ENCODE data around the gene FCHO1. TPM values are rescaled to one million over a fixed set of nuclear protein-coding genes. Genes with fewer than 3 reads are reported as not detected.

FCHO1 gene, protein sequence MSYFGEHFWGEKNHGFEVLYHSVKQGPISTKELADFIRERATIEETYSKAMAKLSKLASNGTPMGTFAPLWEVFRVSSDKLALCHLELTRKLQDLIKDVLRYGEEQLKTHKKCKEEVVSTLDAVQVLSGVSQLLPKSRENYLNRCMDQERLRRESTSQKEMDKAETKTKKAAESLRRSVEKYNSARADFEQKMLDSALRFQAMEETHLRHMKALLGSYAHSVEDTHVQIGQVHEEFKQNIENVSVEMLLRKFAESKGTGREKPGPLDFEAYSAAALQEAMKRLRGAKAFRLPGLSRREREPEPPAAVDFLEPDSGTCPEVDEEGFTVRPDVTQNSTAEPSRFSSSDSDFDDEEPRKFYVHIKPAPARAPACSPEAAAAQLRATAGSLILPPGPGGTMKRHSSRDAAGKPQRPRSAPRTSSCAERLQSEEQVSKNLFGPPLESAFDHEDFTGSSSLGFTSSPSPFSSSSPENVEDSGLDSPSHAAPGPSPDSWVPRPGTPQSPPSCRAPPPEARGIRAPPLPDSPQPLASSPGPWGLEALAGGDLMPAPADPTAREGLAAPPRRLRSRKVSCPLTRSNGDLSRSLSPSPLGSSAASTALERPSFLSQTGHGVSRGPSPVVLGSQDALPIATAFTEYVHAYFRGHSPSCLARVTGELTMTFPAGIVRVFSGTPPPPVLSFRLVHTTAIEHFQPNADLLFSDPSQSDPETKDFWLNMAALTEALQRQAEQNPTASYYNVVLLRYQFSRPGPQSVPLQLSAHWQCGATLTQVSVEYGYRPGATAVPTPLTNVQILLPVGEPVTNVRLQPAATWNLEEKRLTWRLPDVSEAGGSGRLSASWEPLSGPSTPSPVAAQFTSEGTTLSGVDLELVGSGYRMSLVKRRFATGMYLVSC
- total RNA-seq: 0.53 TPM
- polyA plus RNA-seq (ENCODE audit: insufficient read depth in 1 of 8, insufficient read length in 8 of 8, low replicate concordance in 1 of 8): 1 to 10 TPM in 1 of 8 donors, under 1 TPM in 7; 0.38 to 1.3 (median 0.76) TPM
- long read RNA-seq, donor 1: 0 reads
- long read RNA-seq, donor 2: 0 reads
- long read RNA-seq, donor 3: 0 reads
- long read RNA-seq, donor 4: 0 reads
- long read RNA-seq, donor 5: 0 reads
- long read RNA-seq, donor 6: 0 reads
- long read RNA-seq, donor 7: 0 reads
- long read RNA-seq, donor 8: 0 reads
- long read RNA-seq, donor 9: 0 reads
- long read RNA-seq, donor 10: 0 reads
- long read RNA-seq, donor 11: 0 reads

DNA sequence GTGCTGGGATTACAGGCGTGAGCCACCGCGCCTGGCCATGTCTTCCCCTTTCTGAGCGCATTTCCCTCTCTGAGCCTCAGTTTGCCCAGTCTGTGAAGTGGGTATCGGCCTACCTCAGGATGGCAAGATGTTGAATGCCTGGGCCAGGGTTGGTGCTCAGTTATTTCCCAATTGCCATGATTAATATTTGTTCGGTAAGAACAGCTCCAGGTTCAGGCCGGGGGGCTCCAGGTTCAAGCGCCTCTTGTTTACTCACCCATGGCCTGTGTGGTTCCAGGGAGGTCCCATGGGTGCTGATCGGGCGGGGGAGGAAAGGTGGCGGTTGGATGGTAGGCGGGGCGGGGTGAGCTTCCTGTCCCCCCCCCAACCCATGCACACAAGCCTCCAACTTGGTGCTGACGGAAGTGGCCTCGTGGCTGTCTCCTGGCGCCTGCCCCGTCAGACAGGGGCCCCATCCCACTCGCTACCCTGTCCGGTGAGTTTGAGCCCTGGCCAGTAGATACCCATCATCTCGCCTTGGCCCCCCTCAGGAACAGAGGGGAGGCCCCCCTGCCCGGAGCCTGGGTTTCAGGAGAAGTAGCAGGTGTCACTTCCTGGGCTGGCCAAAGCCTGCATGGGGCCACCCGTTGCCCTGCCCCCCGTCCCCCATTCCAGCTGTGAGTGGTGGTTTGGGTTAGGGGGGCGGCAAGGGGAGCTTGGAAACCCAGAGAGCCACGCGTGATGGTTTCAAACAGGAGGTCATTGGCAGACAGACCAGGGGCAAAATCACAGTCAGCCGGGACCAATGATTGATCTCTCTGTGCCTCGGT is at the start of gene FCHO1:
FCHO1 (plus strand) TSS at position 375 of the 809 bp plus-strand sequence. CDS start 3,688 bp downstream, outside the sequence.
- peaks cover 14% of the 10 kb centered on the region for H3K4me1 ChIP-seq (ENCODE audit: control insufficient read depth, insufficient read depth, low read length)
- no peaks in the 10 kb centered on the region for H3K9me3 ChIP-seq (replicated peaks; ENCODE audit: control insufficient read depth, low read depth, low read length)
- no peak within 1 kb of the TSS for H3K4me3 ChIP-seq (ENCODE audit: low read length)
- no peaks in the 10 kb centered on the region for H3K36me3 ChIP-seq (ENCODE audit: control insufficient read depth, insufficient read depth, low read length)
- no peak within 1 kb of the TSS for H3K27ac ChIP-seq (ENCODE audit: low read length)
- DNase-seq: no peak
- H3K27me3 ChIP-seq (ENCODE audit: control insufficient read depth, insufficient read depth, low read length): no peaks in the 10 kb centered on the region
- WGBS (ENCODE audit: insufficient coverage): 40% methylated on average over 11 of the region's 28 CpGs

DNA sequence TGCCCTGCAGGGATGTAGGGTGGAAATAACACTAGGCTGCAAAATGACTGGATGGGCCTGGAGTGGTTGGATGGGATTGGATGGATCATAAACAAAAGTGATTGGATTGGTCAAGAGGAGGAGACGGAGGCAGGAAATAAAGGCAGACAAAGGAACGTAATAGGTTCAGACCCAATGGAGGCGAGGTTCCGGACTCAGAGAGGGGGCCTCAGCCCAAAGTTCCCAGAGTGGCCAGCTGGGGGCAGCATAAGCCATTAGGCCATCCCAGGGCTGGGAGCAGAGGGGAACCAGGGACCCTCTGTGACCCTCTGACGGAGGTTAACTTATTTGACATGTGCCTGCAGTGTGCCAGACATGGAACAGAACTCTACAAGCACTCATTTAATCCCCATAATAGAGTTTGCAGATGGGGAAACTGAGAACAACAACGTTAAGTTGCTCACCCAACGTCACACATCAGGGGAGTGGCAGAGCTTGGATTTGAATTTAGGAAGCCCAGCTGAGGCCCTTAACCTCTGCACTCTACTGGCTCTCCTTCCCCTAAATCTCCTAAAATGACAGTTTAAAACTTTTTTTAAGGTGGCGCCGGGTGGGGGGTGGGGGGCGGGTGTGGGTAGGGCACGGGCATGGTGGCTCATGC is 47.3 kb upstream of the FCHO1 start:
- H3K27me3 ChIP-seq (ENCODE audit: control insufficient read depth, insufficient read depth, low read length): no peaks in the 10 kb centered on the region
- WGBS (ENCODE audit: insufficient coverage): 20% methylated on average over 4 of the region's 11 CpGs
- no peak overlapping the region for H3K4me3 ChIP-seq (ENCODE audit: low read length)
- no peaks in the 10 kb centered on the region for H3K4me1 ChIP-seq (ENCODE audit: control insufficient read depth, insufficient read depth, low read length)
- no peaks in the 10 kb centered on the region for H3K9me3 ChIP-seq (replicated peaks; ENCODE audit: control insufficient read depth, low read depth, low read length)
- H3K27ac ChIP-seq (ENCODE audit: low read length): no peak overlapping the region
- DNase-seq: peak; percentile 17
- H3K36me3 ChIP-seq (ENCODE audit: control insufficient read depth, insufficient read depth, low read length): no peaks in the 10 kb centered on the region

DNA sequence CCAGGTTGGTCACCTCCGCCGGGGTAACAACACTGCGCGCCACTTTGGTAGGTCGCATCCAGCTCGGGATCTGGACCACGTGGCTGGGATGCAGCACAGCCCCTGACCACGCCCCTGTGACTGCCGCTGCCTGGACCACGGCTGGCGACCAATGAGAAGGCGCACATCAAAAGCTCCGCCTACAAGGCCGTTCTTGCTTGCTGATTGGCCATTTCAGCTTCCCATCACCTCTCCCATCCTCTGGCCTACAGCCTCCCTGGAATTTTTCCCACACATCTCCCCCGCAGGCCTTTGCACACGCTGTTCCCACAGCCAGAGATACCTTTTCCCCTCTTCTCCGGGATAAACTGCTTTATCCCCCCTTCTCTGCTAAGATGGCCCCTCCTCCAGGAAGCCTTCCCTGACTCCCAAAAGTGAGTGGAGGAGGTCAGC is 44.5 kb upstream of the FCHO1 start:
- H3K27me3 ChIP-seq (ENCODE audit: control insufficient read depth, insufficient read depth, low read length): no peaks in the 10 kb centered on the region
- no peak overlapping the region for H3K4me3 ChIP-seq (ENCODE audit: low read length)
- H3K9me3 ChIP-seq (replicated peaks; ENCODE audit: control insufficient read depth, low read depth, low read length): no peaks in the 10 kb centered on the region
- no peaks in the 10 kb centered on the region for H3K4me1 ChIP-seq (ENCODE audit: control insufficient read depth, insufficient read depth, low read length)
- 4% methylated on average over 14 of the region's 17 CpGs for WGBS (ENCODE audit: insufficient coverage)
- no peak for DNase-seq
- no peak overlapping the region for H3K27ac ChIP-seq (ENCODE audit: low read length)
- no peaks in the 10 kb centered on the region for H3K36me3 ChIP-seq (ENCODE audit: control insufficient read depth, insufficient read depth, low read length)

DNA sequence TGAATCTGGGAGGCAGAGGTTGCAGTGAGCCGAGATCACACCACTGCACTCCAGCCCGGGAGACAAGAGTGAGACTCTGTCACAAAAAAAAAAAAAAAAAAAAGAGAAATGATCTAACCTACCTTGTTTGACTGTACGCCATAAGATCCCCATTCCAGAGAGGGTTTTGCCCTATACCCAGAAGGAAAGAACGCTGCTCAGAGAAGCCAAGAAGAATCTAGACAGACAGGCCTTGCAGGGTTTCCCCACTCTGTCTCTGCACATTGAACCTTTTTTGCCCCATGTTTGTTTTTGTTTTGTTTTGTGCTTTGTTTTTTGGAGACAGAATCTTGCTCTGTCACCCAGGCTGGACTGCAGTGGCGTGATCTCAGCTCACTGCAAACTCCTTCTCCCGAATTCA is 39.4 kb upstream of the FCHO1 start:
- no peak overlapping the region for H3K27ac ChIP-seq (ENCODE audit: low read length)
- H3K4me3 ChIP-seq (ENCODE audit: low read length): no peak overlapping the region
- no peaks in the 10 kb centered on the region for H3K36me3 ChIP-seq (ENCODE audit: control insufficient read depth, insufficient read depth, low read length)
- WGBS (ENCODE audit: insufficient coverage): 62% methylated on average over 2 of the region's 6 CpGs
- DNase-seq: no peak
- no peaks in the 10 kb centered on the region for H3K9me3 ChIP-seq (replicated peaks; ENCODE audit: control insufficient read depth, low read depth, low read length)
- H3K4me1 ChIP-seq (ENCODE audit: control insufficient read depth, insufficient read depth, low read length): no peaks in the 10 kb centered on the region
- H3K27me3 ChIP-seq (ENCODE audit: control insufficient read depth, insufficient read depth, low read length): no peaks in the 10 kb centered on the region

DNA sequence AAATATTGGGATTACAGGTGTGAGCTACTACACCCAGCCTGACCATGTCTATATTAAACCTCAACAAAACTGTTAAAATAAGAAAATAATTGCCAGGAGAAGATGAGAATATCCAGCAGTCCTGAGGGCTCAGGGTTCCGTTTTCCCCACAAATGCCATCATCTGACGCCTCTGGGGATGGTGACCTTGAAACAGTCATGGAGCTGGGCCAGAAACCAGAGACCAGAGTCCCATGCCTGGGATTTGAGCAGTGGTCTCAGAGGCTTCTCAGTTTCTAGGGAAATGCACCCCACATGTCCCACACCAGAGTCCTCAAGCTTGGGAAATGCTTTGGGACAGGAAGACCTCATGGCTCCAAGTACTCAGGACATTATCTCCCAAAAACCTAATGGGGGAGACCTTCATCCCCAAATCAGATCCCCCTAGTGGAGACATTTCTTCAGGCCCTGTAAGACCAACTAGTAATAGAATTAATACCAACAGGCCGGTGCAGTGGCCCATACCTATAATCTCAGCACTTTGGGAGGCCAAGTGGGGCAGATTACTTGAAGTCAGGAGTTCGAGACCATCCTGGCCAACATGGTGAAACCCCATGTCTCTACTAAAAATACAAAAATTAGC is 34.9 kb upstream of the FCHO1 start:
- 40% methylated on average over 2 of the region's 4 CpGs for WGBS (ENCODE audit: insufficient coverage)
- Histone ChIP-seq H3K27ac (ENCODE audit: low read length) (no peak overlapping the region), H3K36me3 (ENCODE audit: control insufficient read depth, insufficient read depth, low read length) (no peaks in the 10 kb centered on the region), H3K27me3 (ENCODE audit: control insufficient read depth, insufficient read depth, low read length) (no peaks in the 10 kb centered on the region), H3K4me3 (ENCODE audit: low read length) (no peak overlapping the region), H3K9me3 (replicated peaks; ENCODE audit: control insufficient read depth, low read depth, low read length) (no peaks in the 10 kb centered on the region), H3K4me1 (ENCODE audit: control insufficient read depth, insufficient read depth, low read length) (peaks cover 25% of the 10 kb centered on the region)
- no peak for DNase-seq

DNA sequence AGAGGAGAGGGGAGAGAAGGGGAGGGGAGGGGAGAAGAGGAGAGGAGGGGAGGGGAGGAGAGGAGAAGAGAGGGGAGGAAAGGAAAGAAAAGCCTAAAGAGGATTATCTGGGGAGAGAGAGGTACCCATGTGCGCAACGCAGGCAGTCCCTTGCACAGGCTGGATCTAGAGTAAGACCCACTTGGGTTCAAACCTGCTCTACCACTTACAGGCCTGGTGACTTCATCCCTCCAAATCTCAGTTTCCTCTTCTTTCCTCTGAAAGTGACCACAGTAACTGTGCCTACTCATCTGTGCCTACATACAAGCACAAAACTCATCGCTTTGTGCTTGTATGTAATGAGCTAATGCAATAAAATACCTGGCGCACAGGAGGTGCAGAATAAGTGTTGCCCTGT is 32.7 kb upstream of the FCHO1 start:
- Histone ChIP-seq H3K27ac (ENCODE audit: low read length) (no peak overlapping the region), H3K4me3 (ENCODE audit: low read length) (no peak overlapping the region), H3K9me3 (replicated peaks; ENCODE audit: control insufficient read depth, low read depth, low read length) (no peaks in the 10 kb centered on the region), H3K36me3 (ENCODE audit: control insufficient read depth, insufficient read depth, low read length) (peaks cover 13% of the 10 kb centered on the region), H3K27me3 (ENCODE audit: control insufficient read depth, insufficient read depth, low read length) (no peaks in the 10 kb centered on the region), H3K4me1 (ENCODE audit: control insufficient read depth, insufficient read depth, low read length) (peaks cover 33% of the 10 kb centered on the region)
- DNase-seq: no peak
- WGBS (ENCODE audit: insufficient coverage): 89% methylated on average over 1 of the region's 4 CpGs

DNA sequence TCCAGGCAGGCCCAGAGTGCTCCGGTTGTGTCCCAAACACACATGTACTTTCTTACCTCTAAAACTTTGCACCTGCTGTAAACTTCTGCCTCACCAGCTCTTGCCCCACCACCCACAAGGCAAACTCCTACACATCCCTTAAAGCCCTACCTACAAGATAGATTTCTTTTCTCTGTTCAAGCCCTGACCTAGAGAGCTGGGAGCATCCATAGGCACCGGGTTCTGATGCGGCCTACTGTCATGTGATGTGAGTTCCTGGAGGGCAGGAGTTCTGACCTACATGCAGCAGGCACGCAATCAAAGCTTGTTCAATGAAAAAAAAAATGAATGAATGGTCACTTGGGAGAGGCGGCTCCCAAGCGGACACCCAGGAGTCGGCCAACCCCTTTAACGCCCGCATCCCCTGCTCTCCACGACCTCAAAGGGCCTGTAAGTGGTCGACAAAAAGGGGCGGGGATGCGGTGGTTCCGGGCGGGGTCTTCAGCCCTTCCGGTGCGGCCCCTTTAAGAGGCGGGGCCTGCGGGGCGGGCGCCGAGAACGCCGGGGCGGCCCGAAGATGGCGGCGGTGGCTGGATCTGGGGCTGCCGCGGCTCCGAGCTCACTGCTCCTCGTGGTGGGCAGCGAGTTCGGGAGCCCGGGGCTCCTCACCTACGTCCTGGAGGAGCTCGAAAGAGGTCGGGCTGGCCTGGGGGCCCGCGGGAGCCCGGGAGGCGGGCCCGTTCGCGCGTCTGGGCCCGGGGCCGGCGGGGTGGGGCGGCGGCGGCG is 32.1 kb upstream of the FCHO1 start, which contains the start of gene MAP1S:
MAP1S (plus strand) TSS at position 534 of the 765 bp plus-strand sequence; CDS start at position 557, 23 bp downstream.
- H3K9me3 ChIP-seq (replicated peaks; ENCODE audit: control insufficient read depth, low read depth, low read length): no peaks in the 10 kb centered on the region
- DNase-seq: peak; percentile 73
- 2% methylated on average over 46 of the region's 53 CpGs for WGBS (ENCODE audit: insufficient coverage)
- H3K4me1 ChIP-seq (ENCODE audit: control insufficient read depth, insufficient read depth, low read length): peaks cover 39% of the 10 kb centered on the region
- H3K36me3 ChIP-seq (ENCODE audit: control insufficient read depth, insufficient read depth, low read length): peaks cover 18% of the 10 kb centered on the region
- peak within 1 kb of the TSS; percentile 92 for H3K4me3 ChIP-seq (ENCODE audit: low read length)
- H3K27me3 ChIP-seq (ENCODE audit: control insufficient read depth, insufficient read depth, low read length): no peaks in the 10 kb centered on the region
- H3K27ac ChIP-seq (ENCODE audit: low read length): peak within 1 kb of the TSS; percentile 20

DNA sequence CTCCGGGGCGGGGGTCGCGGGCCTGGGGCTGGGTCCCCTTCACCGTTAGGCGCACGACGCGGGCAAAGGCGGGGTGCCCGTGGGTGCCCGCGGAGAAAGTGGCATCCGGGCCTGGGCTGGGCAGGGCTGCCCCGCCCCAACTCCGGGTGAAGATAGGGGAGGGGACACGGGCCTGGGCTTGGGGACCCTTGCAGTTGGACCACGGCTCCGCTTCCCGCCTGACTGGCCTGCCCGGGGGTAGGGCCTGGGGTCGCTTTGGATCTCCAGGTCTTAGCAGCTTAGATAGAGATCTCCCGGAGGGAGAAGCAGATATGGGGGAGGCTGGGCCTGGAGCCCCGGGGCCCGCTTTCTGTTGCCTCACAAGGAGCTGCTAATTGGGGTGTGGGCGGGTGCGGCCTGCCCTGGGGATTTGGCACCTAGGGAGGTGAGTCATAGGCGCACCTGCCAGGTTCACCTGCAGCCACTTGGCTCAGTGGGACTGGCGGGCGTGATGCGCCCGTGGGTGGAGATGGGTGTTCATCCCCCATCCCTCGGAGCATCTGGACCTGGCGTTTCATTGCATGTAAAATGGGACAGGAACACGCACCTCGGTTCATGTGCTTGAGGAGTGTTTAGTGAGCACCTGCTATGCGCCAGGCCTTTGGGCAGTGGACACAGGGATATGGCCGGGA is 31.4 kb upstream of the FCHO1 start:
- 4% methylated on average over 29 of the region's 38 CpGs for WGBS (ENCODE audit: insufficient coverage)
- peak; percentile 20 for DNase-seq
- H3K27me3 ChIP-seq (ENCODE audit: control insufficient read depth, insufficient read depth, low read length): no peaks in the 10 kb centered on the region
- peak overlapping the region; percentile 20 for H3K27ac ChIP-seq (ENCODE audit: low read length)
- peaks cover 25% of the 10 kb centered on the region for H3K36me3 ChIP-seq (ENCODE audit: control insufficient read depth, insufficient read depth, low read length)
- no peaks in the 10 kb centered on the region for H3K9me3 ChIP-seq (replicated peaks; ENCODE audit: control insufficient read depth, low read depth, low read length)
- H3K4me3 ChIP-seq (ENCODE audit: low read length): peak overlapping the region; percentile 92
- H3K4me1 ChIP-seq (ENCODE audit: control insufficient read depth, insufficient read depth, low read length): peaks cover 40% of the 10 kb centered on the region

All from muscle of leg (tissue), 16 donors.